ENCODE results near the gene YARS2.

DNA sequence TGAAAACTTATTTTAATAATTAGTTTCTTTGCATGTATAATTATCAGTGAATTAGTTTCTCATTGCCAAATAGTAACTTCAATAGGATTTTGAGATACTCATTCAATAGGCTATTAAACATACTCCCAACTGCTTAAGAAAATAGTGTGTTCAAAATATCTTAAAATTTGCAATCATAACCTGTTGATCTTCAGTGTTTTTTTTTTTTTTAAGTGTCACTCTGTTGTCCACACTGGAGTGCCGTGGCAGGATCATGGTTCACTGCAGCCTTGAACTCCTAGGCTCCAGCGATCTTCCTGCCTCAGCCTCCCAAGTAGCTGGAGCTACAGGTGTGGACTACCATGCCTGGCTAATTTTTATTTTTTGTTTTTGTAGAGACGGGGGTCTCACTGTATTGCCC is 1.5 kb upstream of the YARS2 start:
- TF ChIP-seq, protein P1, sequence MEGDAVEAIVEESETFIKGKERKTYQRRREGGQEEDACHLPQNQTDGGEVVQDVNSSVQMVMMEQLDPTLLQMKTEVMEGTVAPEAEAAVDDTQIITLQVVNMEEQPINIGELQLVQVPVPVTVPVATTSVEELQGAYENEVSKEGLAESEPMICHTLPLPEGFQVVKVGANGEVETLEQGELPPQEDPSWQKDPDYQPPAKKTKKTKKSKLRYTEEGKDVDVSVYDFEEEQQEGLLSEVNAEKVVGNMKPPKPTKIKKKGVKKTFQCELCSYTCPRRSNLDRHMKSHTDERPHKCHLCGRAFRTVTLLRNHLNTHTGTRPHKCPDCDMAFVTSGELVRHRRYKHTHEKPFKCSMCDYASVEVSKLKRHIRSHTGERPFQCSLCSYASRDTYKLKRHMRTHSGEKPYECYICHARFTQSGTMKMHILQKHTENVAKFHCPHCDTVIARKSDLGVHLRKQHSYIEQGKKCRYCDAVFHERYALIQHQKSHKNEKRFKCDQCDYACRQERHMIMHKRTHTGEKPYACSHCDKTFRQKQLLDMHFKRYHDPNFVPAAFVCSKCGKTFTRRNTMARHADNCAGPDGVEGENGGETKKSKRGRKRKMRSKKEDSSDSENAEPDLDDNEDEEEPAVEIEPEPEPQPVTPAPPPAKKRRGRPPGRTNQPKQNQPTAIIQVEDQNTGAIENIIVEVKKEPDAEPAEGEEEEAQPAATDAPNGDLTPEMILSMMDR (conservative IDR thresholded peaks at IDR 0.05; ENCODE audit: low read depth in 2 of 2) = no peak
- TF ChIP-seq EZH2 (IDR thresholded peaks at IDR 0.05; ENCODE audit: low read depth, unreplicated experiment) (no peak), POLR2AphosphoS5 (IDR thresholded peaks at IDR 0.05; ENCODE audit: low read depth) (no peak), EZH2phosphoT487 (IDR thresholded peaks at IDR 0.05; ENCODE audit: unreplicated experiment) (no peak)
- TF ChIP-seq, protein P2, sequence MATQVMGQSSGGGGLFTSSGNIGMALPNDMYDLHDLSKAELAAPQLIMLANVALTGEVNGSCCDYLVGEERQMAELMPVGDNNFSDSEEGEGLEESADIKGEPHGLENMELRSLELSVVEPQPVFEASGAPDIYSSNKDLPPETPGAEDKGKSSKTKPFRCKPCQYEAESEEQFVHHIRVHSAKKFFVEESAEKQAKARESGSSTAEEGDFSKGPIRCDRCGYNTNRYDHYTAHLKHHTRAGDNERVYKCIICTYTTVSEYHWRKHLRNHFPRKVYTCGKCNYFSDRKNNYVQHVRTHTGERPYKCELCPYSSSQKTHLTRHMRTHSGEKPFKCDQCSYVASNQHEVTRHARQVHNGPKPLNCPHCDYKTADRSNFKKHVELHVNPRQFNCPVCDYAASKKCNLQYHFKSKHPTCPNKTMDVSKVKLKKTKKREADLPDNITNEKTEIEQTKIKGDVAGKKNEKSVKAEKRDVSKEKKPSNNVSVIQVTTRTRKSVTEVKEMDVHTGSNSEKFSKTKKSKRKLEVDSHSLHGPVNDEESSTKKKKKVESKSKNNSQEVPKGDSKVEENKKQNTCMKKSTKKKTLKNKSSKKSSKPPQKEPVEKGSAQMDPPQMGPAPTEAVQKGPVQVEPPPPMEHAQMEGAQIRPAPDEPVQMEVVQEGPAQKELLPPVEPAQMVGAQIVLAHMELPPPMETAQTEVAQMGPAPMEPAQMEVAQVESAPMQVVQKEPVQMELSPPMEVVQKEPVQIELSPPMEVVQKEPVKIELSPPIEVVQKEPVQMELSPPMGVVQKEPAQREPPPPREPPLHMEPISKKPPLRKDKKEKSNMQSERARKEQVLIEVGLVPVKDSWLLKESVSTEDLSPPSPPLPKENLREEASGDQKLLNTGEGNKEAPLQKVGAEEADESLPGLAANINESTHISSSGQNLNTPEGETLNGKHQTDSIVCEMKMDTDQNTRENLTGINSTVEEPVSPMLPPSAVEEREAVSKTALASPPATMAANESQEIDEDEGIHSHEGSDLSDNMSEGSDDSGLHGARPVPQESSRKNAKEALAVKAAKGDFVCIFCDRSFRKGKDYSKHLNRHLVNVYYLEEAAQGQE (IDR thresholded peaks at IDR 0.05; ENCODE audit: unreplicated experiment) = no peak
